ENCODE results near the gene ZFYVE21.

Gene ZFYVE21

GRCh38 chr14:103738166-103738565 lies 22.6 kb downstream of the ZFYVE21 start:
- DNase-seq (ENCODE audit: low read depth) = no peak
- H3K4me3 ChIP-seq (ENCODE audit: control insufficient read depth, low read depth, low read length) = no peak overlapping the region
- TF ChIP-seq, protein P1, sequence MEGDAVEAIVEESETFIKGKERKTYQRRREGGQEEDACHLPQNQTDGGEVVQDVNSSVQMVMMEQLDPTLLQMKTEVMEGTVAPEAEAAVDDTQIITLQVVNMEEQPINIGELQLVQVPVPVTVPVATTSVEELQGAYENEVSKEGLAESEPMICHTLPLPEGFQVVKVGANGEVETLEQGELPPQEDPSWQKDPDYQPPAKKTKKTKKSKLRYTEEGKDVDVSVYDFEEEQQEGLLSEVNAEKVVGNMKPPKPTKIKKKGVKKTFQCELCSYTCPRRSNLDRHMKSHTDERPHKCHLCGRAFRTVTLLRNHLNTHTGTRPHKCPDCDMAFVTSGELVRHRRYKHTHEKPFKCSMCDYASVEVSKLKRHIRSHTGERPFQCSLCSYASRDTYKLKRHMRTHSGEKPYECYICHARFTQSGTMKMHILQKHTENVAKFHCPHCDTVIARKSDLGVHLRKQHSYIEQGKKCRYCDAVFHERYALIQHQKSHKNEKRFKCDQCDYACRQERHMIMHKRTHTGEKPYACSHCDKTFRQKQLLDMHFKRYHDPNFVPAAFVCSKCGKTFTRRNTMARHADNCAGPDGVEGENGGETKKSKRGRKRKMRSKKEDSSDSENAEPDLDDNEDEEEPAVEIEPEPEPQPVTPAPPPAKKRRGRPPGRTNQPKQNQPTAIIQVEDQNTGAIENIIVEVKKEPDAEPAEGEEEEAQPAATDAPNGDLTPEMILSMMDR (conservative IDR thresholded peaks at IDR 0.05; ENCODE audit: control insufficient read depth, insufficient read depth, low read depth, low read length) = no peak

DNA sequence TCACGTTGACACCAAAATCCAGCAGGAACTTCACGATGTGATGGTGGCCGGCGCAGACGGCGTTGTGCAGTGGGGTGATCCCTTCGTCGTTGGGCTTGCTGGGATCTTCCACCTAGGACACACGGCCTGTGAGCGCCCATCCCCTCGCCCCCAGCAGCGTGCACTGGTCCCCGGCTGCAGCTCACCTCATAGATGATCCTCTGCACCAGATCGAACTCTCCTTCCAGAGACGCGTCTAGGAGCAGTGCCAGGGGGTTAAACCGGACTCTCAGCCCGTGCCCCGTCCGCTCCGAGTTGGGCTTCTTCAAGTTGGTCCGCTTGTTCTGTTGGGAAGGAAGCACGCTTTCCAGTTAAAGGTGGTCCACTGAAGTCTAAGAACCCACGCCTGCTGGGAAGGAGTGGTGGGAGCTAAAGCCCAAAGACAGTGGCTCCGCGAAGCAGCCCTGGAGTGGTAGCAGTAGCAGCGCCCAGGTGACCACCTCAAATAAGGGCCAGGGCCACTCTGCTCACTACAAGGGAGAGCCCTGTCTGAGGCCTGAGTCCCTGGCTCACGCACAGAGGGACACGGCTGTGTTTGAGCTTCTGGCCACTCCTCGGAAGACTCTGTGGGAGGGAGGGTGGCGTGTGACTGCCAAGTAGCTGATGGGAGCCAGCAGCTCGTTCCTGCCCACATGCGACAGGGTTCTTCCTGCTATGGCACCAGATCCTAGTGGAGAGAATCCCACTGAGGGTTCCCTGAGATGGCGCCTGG lies 23.3 kb downstream of the ZFYVE21 start:
- H3K4me3 ChIP-seq (ENCODE audit: control insufficient read depth, low read depth, low read length) = no peak overlapping the region
- TF ChIP-seq, protein P1 (conservative IDR thresholded peaks at IDR 0.05; ENCODE audit: control insufficient read depth, insufficient read depth, low read depth, low read length) = no peak
- no peak for DNase-seq (ENCODE audit: low read depth)

DNA sequence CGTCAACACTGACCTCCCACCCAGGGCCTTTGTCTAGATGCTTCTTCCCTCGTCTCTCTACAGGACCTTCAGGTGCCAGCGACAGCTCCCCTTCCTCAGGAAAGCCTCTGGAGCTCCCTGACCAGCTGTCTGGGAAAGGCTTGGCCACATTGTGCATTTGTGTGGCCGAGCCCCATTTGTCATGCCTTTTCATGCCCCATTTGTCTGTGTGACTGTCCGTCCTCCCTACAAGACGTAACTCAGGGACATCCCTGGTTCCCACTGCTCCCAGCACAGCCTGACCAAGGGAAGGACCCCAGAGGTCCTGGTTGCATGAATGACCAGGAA lies 23.8 kb downstream of the ZFYVE21 start:
- TF ChIP-seq, protein P1 (conservative IDR thresholded peaks at IDR 0.05; ENCODE audit: control insufficient read depth, insufficient read depth, low read depth, low read length) = no peak
- DNase-seq (ENCODE audit: low read depth) = no peak
- no peak overlapping the region for H3K4me3 ChIP-seq (ENCODE audit: control insufficient read depth, low read depth, low read length)

GRCh38 chr14:103739793-103740501 lies 24.3 kb downstream of the ZFYVE21 start:
- no peak for DNase-seq (ENCODE audit: low read depth)
- no peak overlapping the region for H3K4me3 ChIP-seq (ENCODE audit: control insufficient read depth, low read depth, low read length)
- TF ChIP-seq, protein P1 (conservative IDR thresholded peaks at IDR 0.05; ENCODE audit: control insufficient read depth, insufficient read depth, low read depth, low read length) = no peak

DNA sequence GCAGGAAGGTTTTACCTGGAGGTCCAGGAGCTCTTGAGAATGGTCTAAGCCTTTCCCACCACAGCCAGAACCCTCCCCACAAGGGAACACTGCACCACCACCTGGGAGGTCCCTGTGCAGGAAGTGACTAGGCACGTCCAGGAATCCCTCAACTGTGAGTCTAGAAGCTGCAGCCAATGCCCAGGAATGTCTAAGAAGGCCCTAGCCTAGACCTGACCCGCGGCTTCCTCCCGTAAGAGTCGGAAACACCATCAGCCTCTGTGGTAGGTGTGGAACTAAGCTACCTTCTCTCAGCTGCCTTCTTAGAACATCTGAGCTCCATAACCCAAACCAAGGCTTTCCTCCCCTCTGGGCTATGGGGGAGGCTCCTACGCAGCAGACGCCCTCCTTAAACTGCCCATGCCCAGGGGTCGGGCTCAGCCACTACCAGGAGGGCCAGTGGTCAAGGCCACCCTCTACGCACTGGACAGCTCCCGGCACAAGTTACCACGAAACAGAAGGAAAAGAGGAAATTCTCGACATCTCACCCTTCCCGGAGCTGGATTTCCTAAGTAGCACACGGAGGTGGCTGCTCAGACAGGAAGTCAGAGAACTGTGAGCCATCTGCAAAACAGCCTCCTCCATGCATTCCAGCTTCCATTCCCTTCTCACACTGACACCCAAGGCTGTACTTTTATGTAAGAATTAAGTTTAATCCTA lies 25.5 kb downstream of the ZFYVE21 start:
- TF ChIP-seq, protein P1 (conservative IDR thresholded peaks at IDR 0.05; ENCODE audit: control insufficient read depth, insufficient read depth, low read depth, low read length) = no peak
- H3K4me3 ChIP-seq (ENCODE audit: control insufficient read depth, low read depth, low read length) = no peak overlapping the region
- peak; percentile 22 for DNase-seq (ENCODE audit: low read depth)

DNA sequence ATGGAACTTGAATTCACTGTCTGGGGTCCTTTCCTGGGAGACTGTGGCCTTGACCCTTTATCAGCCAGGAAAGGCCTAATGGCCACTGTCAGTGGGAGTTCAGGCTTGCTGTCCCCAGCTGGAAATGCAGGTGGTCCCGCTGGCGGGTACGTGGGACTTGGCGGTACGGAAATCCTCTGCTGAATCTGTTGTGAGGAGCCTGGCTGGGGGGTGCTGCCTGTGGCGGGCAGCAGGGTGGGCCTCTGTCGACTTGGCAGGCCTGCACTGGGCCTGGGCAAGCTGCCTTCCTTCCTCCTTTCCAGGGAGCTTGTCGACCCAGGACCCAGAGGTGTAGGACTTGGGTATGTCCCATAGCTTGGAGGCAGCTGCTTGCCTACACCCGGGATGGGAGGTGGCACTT lies 26.3 kb downstream of the ZFYVE21 start:
- TF ChIP-seq, protein P1 (conservative IDR thresholded peaks at IDR 0.05; ENCODE audit: control insufficient read depth, insufficient read depth, low read depth, low read length) = no peak
- no peak overlapping the region for H3K4me3 ChIP-seq (ENCODE audit: control insufficient read depth, low read depth, low read length)
- no peak for DNase-seq (ENCODE audit: low read depth)
